Stimulated activated effector memory CD8-positive, alpha-beta T cell treated with anti-CD3 and anti-CD28 coated beads, Interleukin-12 subunit alpha, Interleukin-12 subunit beta, amount 100 ng/mL, for 72 hours (primary cell): ENCODE data around the gene COLEC12.

Experiments
- ATAC-seq: fragments of 150-1000 bp; cut with Tn5 transposase; 2 replicates; pipeline ENCODE4 v1.10.0; 2021
- DNase-seq, 2 donors: peaks; one replicate each; pipeline ENCODE4 v3.0.0; 2021 to 2022; ENCODE audit warnings: low spot score in 2 of 2
- H3K27ac Mint-ChIP-seq: one replicate; pipeline ENCODE4 v1.8.0; 2022; ENCODE audit warnings: mild to moderate bottlenecking, mixed read lengths
- H3K36me3 Mint-ChIP-seq: one replicate; pipeline ENCODE4 v1.8.0; 2022; ENCODE audit warnings: mild to moderate bottlenecking, mixed read lengths
- H3K4me1 Mint-ChIP-seq: one replicate; pipeline ENCODE4 v1.8.0; 2022; ENCODE audit warnings: mixed read lengths
- H3K4me3 Mint-ChIP-seq: one replicate; pipeline ENCODE4 v1.8.0; 2022; ENCODE audit warnings: mild to moderate bottlenecking, mixed read lengths
- H3K9me3 Mint-ChIP-seq: one replicate; pipeline ENCODE4 v1.8.0; 2022; ENCODE audit warnings: mixed read lengths

COLEC12 gene

DNA sequence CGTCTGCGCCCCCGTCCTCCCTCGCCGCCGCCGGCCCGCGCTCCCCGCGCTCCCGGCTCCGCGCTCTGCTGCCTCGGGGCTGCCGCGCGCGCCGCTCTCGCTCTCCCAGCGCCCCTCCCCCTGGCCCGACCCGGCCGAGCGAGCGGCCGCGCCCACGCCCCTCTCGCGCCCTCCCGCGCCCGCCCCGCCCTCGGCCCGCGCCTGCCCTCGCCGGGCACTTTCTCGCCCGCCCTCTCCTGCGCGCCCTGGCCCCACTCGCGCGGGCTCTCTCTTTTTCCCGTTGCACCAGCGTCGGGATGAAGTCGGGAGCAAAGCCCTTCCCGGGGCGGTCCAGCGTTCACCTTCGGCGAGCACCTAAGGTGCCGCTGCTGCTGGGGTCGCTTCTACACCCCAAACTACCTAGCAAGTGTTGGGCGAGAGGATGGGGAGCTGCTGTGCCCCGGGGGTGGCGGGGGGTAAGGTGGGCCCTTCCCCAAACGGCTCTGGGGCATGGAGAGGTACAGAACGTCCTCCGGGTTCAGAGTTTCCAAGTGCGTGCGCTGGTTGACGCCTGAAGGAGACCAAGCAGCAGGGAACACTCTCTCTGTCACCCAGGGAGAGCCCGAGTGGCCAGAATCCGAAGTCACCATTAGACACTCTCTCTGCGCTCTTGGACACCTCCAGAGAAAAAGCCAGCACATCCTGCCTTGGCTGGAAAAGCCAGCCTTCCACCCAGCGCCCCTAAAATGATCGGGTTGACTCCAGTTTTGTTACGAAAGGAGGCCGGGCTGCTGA lies at the start of gene COLEC12:
TSS of gene COLEC12 (minus strand) at position 70 of the 774 bp plus-strand sequence. CDS start 187 bp downstream, outside the sequence.
- Mint-ChIP-seq H3K27ac (no peak within 1 kb of the TSS), H3K36me3 (peaks cover 6% of the 10 kb centered on the region), H3K4me1 (no peaks in the 10 kb centered on the region), H3K9me3 (no peaks in the 10 kb centered on the region), H3K4me3 (no peak within 1 kb of the TSS)
- ATAC-seq = no peak
- no peak for DNase-seq

DNA sequence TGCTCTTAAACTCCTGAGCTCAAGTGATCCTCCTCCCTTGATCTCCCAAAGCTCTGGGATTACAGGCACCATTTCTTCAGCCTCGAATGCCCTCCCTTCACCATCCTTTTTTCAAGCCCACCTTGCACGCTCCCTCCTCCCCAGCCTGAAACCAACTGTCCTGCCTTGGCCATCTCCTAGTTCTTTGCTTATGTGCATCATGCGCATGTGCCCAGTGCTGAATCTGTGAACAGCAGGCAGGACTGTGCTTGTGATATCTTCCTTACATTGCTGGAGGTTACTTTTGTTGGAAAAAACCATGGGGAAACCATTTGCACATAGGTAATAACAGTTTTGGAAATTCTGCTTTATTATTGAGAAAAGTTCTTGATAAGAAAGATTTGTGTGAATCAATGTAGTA lies 49.5 kb upstream of the COLEC12 start:
- Mint-ChIP-seq H3K9me3 (peaks cover 4% of the 10 kb centered on the region), H3K27ac (no peak overlapping the region), H3K36me3 (no peaks in the 10 kb centered on the region), H3K4me1 (no peaks in the 10 kb centered on the region), H3K4me3 (no peak overlapping the region)
- no peak for DNase-seq
- no peak for ATAC-seq

GRCh38 chr18:543447-544078 lies 43.1 kb upstream of the COLEC12 start:
- Mint-ChIP-seq H3K4me1 (no peaks in the 10 kb centered on the region), H3K27ac (no peak overlapping the region), H3K36me3 (no peaks in the 10 kb centered on the region), H3K4me3 (no peak overlapping the region), H3K9me3 (peaks cover 4% of the 10 kb centered on the region)
- ATAC-seq = no peak
- DNase-seq = no peak

GRCh38 chr18:533995-534601 lies 33.6 kb upstream of the COLEC12 start:
- Mint-ChIP-seq H3K4me3 (no peak overlapping the region), H3K36me3 (no peaks in the 10 kb centered on the region), H3K27ac (no peak overlapping the region), H3K9me3 (no peaks in the 10 kb centered on the region), H3K4me1 (no peaks in the 10 kb centered on the region)
- DNase-seq = no peak
- ATAC-seq = no peak

DNA sequence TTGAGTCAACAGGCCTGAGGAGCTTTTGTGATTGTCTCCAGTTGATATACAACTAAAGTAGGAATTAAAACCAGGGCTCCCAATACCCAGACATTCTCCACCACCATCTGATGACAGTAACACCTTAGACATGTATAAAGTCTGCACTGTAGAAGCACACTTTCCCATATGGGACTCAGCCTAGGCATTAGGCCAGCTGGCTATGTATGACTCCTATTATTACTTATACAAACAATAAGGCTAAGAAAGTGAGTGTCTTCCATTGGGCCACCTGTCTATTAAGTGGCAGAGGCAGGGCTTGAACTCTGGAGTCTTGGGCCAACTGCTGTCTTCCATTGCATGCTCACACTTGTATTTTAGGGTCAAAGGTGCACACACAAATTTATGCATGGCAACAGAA lies 32.1 kb upstream of the COLEC12 start:
- Mint-ChIP-seq H3K9me3 (no peaks in the 10 kb centered on the region), H3K27ac (no peak overlapping the region), H3K4me1 (no peaks in the 10 kb centered on the region), H3K4me3 (no peak overlapping the region), H3K36me3 (no peaks in the 10 kb centered on the region)
- DNase-seq (no peak), ATAC-seq (no peak)

- no peak overlapping the region for H3K4me3 Mint-ChIP-seq
Observed at GRCh38 chr18:532018-532417, 31.5 kb upstream of the COLEC12 start.

DNA sequence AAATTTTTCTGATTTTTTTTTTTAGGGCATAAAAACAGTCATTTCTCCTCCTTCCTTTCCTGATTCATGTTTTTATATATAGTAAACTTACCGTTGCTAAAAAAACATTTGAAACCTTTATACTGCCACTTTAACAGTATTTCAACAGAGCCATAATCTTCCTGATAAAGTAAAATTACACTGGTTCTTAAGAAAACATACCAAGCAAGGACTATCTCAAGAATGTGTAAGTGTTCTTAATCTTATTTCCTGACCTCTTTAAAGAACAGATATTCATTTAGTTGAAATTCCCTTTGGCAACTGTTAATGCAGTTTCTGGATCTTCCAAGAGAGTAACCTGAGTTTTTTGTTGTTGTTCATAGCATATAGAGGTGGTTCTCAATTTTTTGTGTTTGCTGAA lies 26.6 kb upstream of the COLEC12 start:
- no peak for ATAC-seq
- Mint-ChIP-seq H3K27ac (no peak overlapping the region), H3K4me1 (no peaks in the 10 kb centered on the region), H3K4me3 (no peak overlapping the region), H3K36me3 (no peaks in the 10 kb centered on the region), H3K9me3 (no peaks in the 10 kb centered on the region)
- no peak for DNase-seq

More at GRCh38 chr18:532018-532417, 31.5 kb upstream of the COLEC12 start:
- H3K9me3 Mint-ChIP-seq = no peaks in the 10 kb centered on the region
- no peaks in the 10 kb centered on the region for H3K36me3 Mint-ChIP-seq
- no peak overlapping the region for H3K27ac Mint-ChIP-seq
- ATAC-seq = no peak
- H3K4me1 Mint-ChIP-seq = no peaks in the 10 kb centered on the region
- no peak for DNase-seq

- ATAC-seq (no peak), DNase-seq (no peak)
Observed at GRCh38 chr18:526681-527080, 26.2 kb upstream of the COLEC12 start.

DNA sequence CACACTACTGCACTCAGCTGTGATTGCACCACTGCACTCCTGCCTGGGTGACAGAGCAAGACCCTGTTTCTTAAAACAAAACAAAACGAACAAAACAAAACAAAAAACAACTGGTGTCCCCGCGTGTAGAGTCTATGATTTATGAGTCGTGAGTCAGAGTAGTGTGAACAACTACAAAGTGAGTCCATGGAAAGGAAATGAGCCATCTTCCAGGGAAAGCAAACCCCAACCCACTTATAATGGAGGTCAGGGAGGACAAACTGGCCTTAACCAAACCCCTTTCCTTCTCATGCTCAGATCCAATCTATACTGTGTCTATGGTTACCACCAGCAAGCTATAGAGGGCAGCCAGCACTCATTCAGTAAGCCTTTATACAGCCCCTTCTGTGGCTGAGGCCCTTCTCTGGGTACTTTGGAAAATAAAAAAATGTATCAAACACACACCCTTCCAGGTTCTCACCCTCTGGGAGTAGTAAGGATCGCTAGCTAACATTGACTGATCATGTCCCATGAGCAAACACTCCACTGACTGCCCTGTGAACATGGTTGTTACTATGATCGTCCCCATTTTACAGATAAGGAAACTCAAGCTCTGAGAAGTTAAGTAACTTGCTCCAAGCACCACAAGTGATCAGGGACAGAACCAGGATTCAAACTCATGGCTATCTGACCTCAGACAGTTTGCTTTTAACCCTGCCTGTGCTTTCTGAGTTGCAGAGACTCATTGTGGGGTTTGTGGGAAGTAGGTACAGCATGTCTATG lies 24.7 kb upstream of the COLEC12 start:
- Mint-ChIP-seq H3K4me1 (no peaks in the 10 kb centered on the region), H3K4me3 (no peak overlapping the region), H3K36me3 (no peaks in the 10 kb centered on the region), H3K9me3 (no peaks in the 10 kb centered on the region), H3K27ac (no peak overlapping the region)
- DNase-seq = no peak
- peak; percentile 51 for ATAC-seq

More at GRCh38 chr18:526681-527080, 26.2 kb upstream of the COLEC12 start:
- Mint-ChIP-seq H3K4me3 (no peak overlapping the region), H3K36me3 (no peaks in the 10 kb centered on the region), H3K27ac (no peak overlapping the region), H3K4me1 (no peaks in the 10 kb centered on the region), H3K9me3 (no peaks in the 10 kb centered on the region)

DNA sequence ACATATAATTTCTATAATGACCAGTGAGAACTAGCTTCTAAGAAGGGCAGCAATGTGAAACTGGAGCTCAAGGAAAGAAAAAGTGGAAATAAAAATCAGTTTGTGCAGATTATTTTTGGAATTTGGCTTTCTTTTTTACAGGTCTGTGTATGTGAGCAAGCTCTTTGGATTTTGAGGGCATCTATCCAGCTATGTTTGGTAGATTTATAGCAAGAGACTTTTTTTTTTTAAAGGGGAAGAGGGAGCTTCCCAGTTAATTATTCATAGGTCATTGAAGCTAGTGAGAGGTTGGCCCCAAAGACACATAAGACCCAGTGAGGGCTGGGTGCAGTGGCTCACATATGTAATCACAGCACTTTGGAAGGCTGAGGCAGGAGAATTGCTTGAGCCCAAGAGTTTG lies 24.0 kb upstream of the COLEC12 start:
- Mint-ChIP-seq H3K4me3 (no peak overlapping the region), H3K36me3 (no peaks in the 10 kb centered on the region), H3K27ac (no peak overlapping the region)

GRCh38 chr18:523561-523960 lies 23.1 kb upstream of the COLEC12 start:
- no peaks in the 10 kb centered on the region for H3K36me3 Mint-ChIP-seq
- no peak overlapping the region for H3K27ac Mint-ChIP-seq
- no peak for ATAC-seq
- H3K4me1 Mint-ChIP-seq = peaks cover 6% of the 10 kb centered on the region
- H3K9me3 Mint-ChIP-seq = no peaks in the 10 kb centered on the region
- H3K4me3 Mint-ChIP-seq = no peak overlapping the region
- no peak for DNase-seq

More for the DNA sequence above, 24.0 kb upstream of the COLEC12 start:
- DNase-seq (no peak), ATAC-seq (no peak)
- Mint-ChIP-seq H3K4me1 (no peaks in the 10 kb centered on the region), H3K9me3 (no peaks in the 10 kb centered on the region)

DNA sequence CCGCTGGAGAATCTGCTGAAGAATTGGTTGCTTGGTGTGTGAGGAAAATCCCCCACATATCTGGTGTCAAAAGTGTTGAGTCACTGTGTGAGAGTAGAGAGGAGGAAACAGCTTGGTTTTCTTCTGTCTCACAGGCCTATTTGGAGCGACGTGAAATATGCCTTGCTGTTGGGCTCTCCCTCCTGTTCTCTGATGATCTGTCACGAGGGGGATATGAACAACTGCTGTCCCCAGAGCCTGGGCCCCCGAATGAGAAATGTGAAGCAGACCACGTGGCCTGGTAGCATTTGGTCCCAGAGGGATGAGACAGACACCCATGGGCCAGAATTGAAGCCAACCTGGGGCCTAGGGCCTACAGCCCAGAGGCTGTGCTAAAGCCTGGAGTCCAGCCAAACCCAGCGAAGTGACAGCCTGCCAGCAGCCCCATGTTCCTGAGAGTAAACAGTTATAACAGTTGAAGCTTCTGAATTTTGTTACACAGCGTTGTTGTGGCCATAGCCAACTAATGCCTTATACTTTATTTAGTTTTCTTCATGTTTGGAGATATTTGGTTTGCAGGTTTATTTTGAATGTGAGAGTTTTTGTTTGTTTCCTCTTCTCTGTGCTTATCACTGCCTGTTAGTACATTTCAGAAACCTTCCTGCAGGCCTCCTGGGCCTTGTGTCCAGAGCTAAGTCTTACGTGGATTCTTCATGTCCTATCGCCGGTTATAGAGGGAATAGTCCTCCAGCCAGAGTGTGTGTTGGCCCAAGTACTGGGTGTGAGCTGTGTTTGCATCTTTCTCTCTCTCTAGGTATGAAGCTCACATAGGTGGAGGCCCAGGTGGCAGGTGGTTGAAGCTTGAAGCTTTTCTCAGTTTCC lies 18.7 kb upstream of the COLEC12 start:
- H3K27ac Mint-ChIP-seq = peak overlapping the region; percentile 41
- H3K9me3 Mint-ChIP-seq = no peaks in the 10 kb centered on the region
- DNase-seq (no peak), ATAC-seq (peak; percentile 83)
- no peaks in the 10 kb centered on the region for H3K36me3 Mint-ChIP-seq
- H3K4me3 Mint-ChIP-seq = no peak overlapping the region
- H3K4me1 Mint-ChIP-seq = peaks cover 7% of the 10 kb centered on the region

DNA sequence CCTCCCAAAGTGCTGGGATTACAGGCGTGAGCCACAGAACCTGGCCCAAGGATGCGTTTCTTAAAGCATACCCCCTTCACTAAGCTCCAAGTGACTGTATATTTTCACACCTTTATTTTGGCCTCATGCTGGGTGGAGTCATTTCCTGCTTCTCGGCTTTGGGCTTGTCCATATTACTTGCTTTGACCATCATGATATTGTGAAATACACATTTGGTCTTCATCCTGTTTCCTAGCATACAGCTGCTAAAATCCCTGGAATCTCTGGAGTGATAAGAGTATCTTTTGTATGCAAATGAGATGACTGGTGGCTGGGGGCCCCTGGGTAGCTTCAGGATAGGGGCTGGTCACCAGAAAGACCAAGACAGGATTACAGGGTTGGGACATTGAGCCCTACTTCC lies 17.6 kb upstream of the COLEC12 start:
- Mint-ChIP-seq H3K27ac (no peak overlapping the region), H3K36me3 (no peaks in the 10 kb centered on the region), H3K4me3 (no peak overlapping the region), H3K9me3 (no peaks in the 10 kb centered on the region), H3K4me1 (peaks cover 7% of the 10 kb centered on the region)
- ATAC-seq (no peak), DNase-seq (no peak)

GRCh38 chr18:515838-516237 lies 15.3 kb upstream of the COLEC12 start:
- Mint-ChIP-seq H3K27ac (no peak overlapping the region), H3K9me3 (no peaks in the 10 kb centered on the region), H3K36me3 (no peaks in the 10 kb centered on the region), H3K4me3 (no peak overlapping the region), H3K4me1 (peaks cover 7% of the 10 kb centered on the region)
- DNase-seq (no peak), ATAC-seq (no peak)
